HepG2 (cell line): Measurements from ENCODE around the gene METRN. TPM values are rescaled to one million over a fixed set of nuclear protein-coding genes. Genes with fewer than 3 reads are reported as not detected.
A peak's percentile ranks its signal among the peaks of the same experiment; 100 is the strongest.

Experiments
- ATF5 ChIP-seq: sonication (generic); formaldehyde crosslinking; IDR thresholded peaks from 2 replicates; pipeline ENCODE4 v1.4.0; 2020; ENCODE audit warnings: mild to moderate bottlenecking, low read depth, missing genetic modification reagents
- GABPB1 ChIP-seq: IDR thresholded peaks from 2 replicates; pipeline ENCODE4 v1.6.1; 2016; ENCODE audit warnings: mild to moderate bottlenecking, missing genetic modification reagents, moderate library complexity, missing compliant biosample characterization
- HDAC1 ChIP-seq: sonication (generic); formaldehyde crosslinking; IDR thresholded peaks from 2 replicates; pipeline ENCODE4 v1.5.1; 2020; ENCODE audit warnings: mild to moderate bottlenecking, missing genetic modification reagents
- HNRNPLL ChIP-seq: fragments of 200-400 bp; formaldehyde crosslinking; IDR thresholded peaks from 2 replicates; pipeline ENCODE4 v1.6.1; 2017; ENCODE audit warnings: mild to moderate bottlenecking, low read depth, low read length; ENCODE audit not compliant: poor library complexity, severe bottlenecking
- HNRNPUL1 ChIP-seq: fragments of 200-400 bp; formaldehyde crosslinking; IDR thresholded peaks from 2 replicates; pipeline ENCODE4 v1.6.1; 2017; ENCODE audit warnings: low read depth, mild to moderate bottlenecking, low read length, moderate library complexity
- HOXA3 ChIP-seq: sonication (generic); formaldehyde crosslinking; IDR thresholded peaks from 2 replicates; pipeline ENCODE4 v1.5.0; 2020; ENCODE audit warnings: missing genetic modification reagents
- MYC ChIP-seq: sonication (generic); formaldehyde crosslinking; IDR thresholded peaks from 2 replicates; pipeline ENCODE4 v1.9.0; 2021; ENCODE audit warnings: missing genetic modification reagents, borderline replicate concordance
- NFIC ChIP-seq: IDR thresholded peaks from 2 replicates; pipeline ENCODE4 v1.6.1; 2012; ENCODE audit warnings: mild to moderate bottlenecking, low read length, inconsistent platforms
- POLR2A ChIP-seq, 2 experiments: IDR thresholded peaks; 2 replicates each; pipeline ENCODE4 v1.6.1; 2011; ENCODE audit warnings: low read depth in 2 of 2, low read length in 2 of 2, mild to moderate bottlenecking in 1 of 2, moderate library complexity in 1 of 2; ENCODE audit not compliant: insufficient read depth in 1 of 2
- SALL1 ChIP-seq: sonication (generic); formaldehyde crosslinking; IDR thresholded peaks from 2 replicates; pipeline ENCODE4 v1.8.0; 2022; ENCODE audit warnings: mild to moderate bottlenecking, missing genetic modification reagents
- SAP130 ChIP-seq: IDR thresholded peaks from 2 replicates; pipeline ENCODE4 v1.6.1; 2016; ENCODE audit warnings: low read depth
- SMAD3 ChIP-seq: sonication (generic); formaldehyde crosslinking; IDR thresholded peaks from 2 replicates; pipeline ENCODE4 v1.4.0; 2020; ENCODE audit warnings: missing genetic modification reagents
- SP1 ChIP-seq, 2 experiments: fragments of 450-650 bp in 1 of 2; sonication (generic) in 1 of 2; formaldehyde crosslinking in 1 of 2; IDR thresholded peaks; 2 replicates each; pipeline versions ENCODE4 v1.4.0 to v1.6.1; 2016 to 2020; ENCODE audit warnings: missing genetic modification reagents in 1 of 2
- SP140L ChIP-seq: sonication (generic); formaldehyde crosslinking; IDR thresholded peaks from 2 replicates; pipeline ENCODE4 v1.4.0; 2020; ENCODE audit warnings: missing genetic modification reagents, borderline replicate concordance
- THAP9 ChIP-seq: sonication (generic); formaldehyde crosslinking; IDR thresholded peaks from 2 replicates; pipeline ENCODE4; 2020; ENCODE audit warnings: missing genetic modification reagents, mild to moderate bottlenecking, borderline replicate concordance
- USF2 ChIP-seq, 2 experiments: sonication (generic) in 1 of 2; formaldehyde crosslinking in 1 of 2; IDR thresholded peaks; 2 replicates each; pipeline versions ENCODE4 v1.5.1 to v1.6.1; 2011 to 2020; ENCODE audit warnings: borderline replicate concordance in 1 of 2, low read depth in 1 of 2, low read length in 1 of 2, mild to moderate bottlenecking in 1 of 2, missing genetic modification reagents in 1 of 2, moderate library complexity in 1 of 2
- ZC3H13 ChIP-seq: sonication (generic); formaldehyde crosslinking; IDR thresholded peaks from 2 replicates; pipeline ENCODE4 v1.8.1; 2023; ENCODE audit warnings: mild to moderate bottlenecking, missing genetic modification reagents, moderate library complexity
- ZNF296 ChIP-seq: sonication (generic); formaldehyde crosslinking; conservative IDR thresholded peaks from 2 replicates; pipeline ENCODE4 v1.5.0; 2020; ENCODE audit warnings: mild to moderate bottlenecking, missing genetic modification reagents
- ZNF619 ChIP-seq: sonication (generic); formaldehyde crosslinking; IDR thresholded peaks from 2 replicates; pipeline ENCODE4 v1.4.0; 2020; ENCODE audit warnings: mild to moderate bottlenecking, missing genetic modification reagents
- ZNF777 ChIP-seq: sonication (generic); formaldehyde crosslinking; IDR thresholded peaks from 2 replicates; pipeline ENCODE4 v1.4.0; 2020; ENCODE audit warnings: missing genetic modification reagents
- ZNF891 ChIP-seq: sonication (generic); formaldehyde crosslinking; IDR thresholded peaks from 2 replicates; pipeline ENCODE4 v1.5.0; 2020; ENCODE audit warnings: mild to moderate bottlenecking, missing genetic modification reagents
- polyA plus RNA-seq, 8 experiments: library from polyadenylated mRNA; depleted of rRNA in 3 of 8; stranded (reverse) in 7 of 8; unstranded in 1 of 8; fragments of >200 nt; fragmentation: Illumina TruSeq in 4 of 8; extraction: Trizol in 4 of 8; gene quantifications; 2 replicates each; pipeline versions ENCODE4 v1.2.1 to v1.2.3, GENCODE V29; 2011 to 2016; ENCODE audit warnings: low read depth in 4 of 8, missing spikeins in 1 of 8, mixed read lengths in 1 of 8; ENCODE audit not compliant: insufficient read depth in 1 of 8
- total RNA-seq, 5 experiments: library from RNA; depleted of rRNA; stranded (reverse); fragments of >200 nt; fragmentation: Illumina TruSeq; extraction: Trizol; gene quantifications; 2 replicates each; pipeline ENCODE4 v1.2.3, GENCODE V29; 2016; ENCODE audit warnings: low read depth in 1 of 5

The METRN gene
- total and polyA plus RNA-seq, 2 of the 13 experiments (the other 11 are each of a cell fraction or from before 2014, with no cell fraction given) = 25.5 to 46.1 TPM

- no peak for TF ChIP-seq SP1 (IDR thresholded peaks at IDR 0.05)
- no peak; the same call in 1 of the 2 replicates for TF ChIP-seq SP1 (CRISPR knock-in tag; IDR thresholded peaks at IDR 0.05)
- TF ChIP-seq ZC3H13 (CRISPR knock-in tag) = no peak
- peak in 1 of 2 experiments; percentile 80; a peak in 2 of 4 replicates for TF ChIP-seq POLR2A (IDR thresholded peaks at IDR 0.05; ENCODE audit: insufficient read depth in 1 of 2, low read depth in 2 of 2, low read length in 2 of 2)
- TF ChIP-seq SMAD3 = no peak
- no peak for TF ChIP-seq HNRNPUL1
- no peak for TF ChIP-seq ZNF891 (CRISPR knock-in tag)
- peak; percentile 60 for TF ChIP-seq HDAC1
- no peak for TF ChIP-seq HNRNPLL
- TF ChIP-seq HOXA3 (CRISPR knock-in tag) = peak; percentile 59; the same call in 1 of the 2 replicates
- no peak for TF ChIP-seq ZNF619 (CRISPR knock-in tag)
- no peak for TF ChIP-seq NFIC
- TF ChIP-seq SALL1 (CRISPR knock-in tag) = peak; percentile 20; the same call in 1 of the 2 replicates
- TF ChIP-seq ZNF777 (CRISPR knock-in tag) = 0 out of 2 replicates have a peak, but pooled peaks have one; percentile 7
- TF ChIP-seq THAP9 = no peak
- peak; percentile 25; the same call in 1 of the 2 replicates for TF ChIP-seq USF2 (IDR thresholded peaks at IDR 0.05; ENCODE audit: low read depth, low read length)
- no peak for TF ChIP-seq USF2 (CRISPR knock-in tag; IDR thresholded peaks at IDR 0.05; ENCODE audit: borderline replicate concordance)
- no peak for TF ChIP-seq ZNF296 (CRISPR knock-in tag)
- no peak for TF ChIP-seq GABPB1 (CRISPR knock-in tag)
- no peak for TF ChIP-seq ATF5 (CRISPR knock-in tag)
- peak; percentile 78 for TF ChIP-seq SAP130 (CRISPR knock-in tag)
- no peak for TF ChIP-seq SP140L
- no peak for TF ChIP-seq MYC (CRISPR knock-in tag)
Observed at GRCh38 chr16:739560-740458, 24.9 kb downstream of the METRN start (continued).
